CD4-positive, alpha-beta T cell treated with Interleukin-21 for 1 hour (primary cell): Measurements from ENCODE around the gene REL.
A peak's percentile ranks its signal among the peaks of the same experiment; 100 is the strongest.
"Not testable (repeated sequence)": the region's sequence is repeated elsewhere in the genome, so short reads cannot be mapped to it uniquely, and the experiment has no call there.

Experiments
- DNase-seq: peaks from one replicate; pipeline ENCODE4 v3.0.0-alpha.2; 2020

REL gene

DNA sequence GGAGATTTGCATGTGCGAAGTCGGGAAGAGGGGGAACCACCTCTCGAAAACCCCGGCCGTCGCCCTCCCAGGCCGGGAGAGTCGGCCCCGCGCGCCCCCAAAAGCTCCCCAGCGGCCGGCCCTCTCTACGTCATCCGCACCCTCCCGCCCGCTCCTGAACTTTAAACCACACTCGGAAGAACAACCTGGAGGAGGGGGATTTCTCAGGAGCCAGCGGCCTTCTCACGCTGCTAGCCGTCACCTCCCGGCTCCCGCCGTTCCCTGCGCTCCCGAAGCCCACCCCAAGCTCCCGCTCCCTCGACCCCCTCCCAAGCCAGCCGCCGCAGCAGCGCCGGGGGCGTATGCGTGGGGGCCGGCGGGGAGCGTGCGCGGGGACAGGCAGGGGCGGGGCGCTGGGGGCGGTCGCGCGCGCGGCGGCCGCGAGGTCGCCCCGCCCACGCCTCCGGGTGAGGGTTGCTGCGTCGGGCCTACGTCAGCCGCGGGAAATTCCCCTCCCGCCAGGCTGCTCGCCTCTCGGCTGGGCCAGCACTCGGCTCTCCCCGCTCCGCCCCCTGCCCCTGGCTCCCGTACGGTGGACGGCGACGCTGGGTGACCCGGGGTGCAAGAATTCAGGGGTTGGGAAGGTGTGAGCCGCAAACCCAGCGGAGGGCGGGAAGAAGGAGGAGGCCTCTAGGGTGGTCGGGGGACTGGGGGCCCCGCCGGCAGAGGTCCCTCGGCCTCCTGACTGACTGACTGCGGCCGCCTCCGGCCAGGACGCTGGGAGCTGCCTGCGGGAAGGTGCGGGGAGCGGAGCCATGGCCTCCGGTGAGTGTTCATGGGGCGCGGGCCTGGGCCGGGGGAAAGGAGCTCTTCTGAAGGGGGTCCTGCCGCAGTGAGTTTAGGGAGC lies at the start of gene REL:
Gene REL, plus strand, starts transcription at position 528 of the 886 bp plus-strand sequence. Its CDS starts 267 bp downstream, at position 795.
- DNase-seq = peak; percentile 92

DNA sequence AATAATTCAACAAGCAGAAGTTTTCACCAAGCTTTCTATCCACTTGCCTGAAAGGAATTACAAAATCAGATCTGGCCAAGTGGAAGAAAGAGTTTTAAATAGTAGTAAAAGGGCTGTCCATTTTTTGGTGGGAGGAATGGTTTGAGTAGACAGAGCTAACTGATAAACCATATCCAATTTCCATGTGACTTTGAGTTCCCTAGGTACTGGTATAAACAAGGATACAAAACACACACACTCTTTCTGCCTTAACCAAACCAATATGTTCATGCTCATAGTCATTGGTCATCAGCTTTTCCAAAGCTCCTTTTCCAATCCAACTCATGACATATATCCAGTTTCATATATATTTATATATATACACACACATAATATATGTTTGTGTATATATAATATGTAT lies 49.5 kb upstream of the REL start:
- no peak for DNase-seq

DNA sequence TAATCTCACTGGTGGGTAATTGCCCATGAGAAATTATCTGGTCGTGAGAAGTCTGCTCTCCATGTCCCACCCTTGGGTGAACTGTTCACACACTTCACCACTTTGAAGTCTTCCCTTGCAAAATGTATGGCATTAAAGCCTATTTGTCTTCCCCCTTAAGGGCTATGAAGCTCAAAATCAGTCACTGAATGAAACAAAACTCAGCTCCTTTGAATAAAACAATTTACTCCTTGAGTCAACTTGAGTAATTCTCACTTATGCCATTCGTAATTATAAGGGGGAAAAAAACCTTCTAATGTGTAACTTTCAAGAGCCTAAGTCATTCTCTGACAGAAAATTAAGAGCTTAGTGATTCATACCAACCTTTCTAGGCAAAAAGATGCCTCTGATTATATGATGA lies 48.8 kb upstream of the REL start:
- DNase-seq = no peak

DNA sequence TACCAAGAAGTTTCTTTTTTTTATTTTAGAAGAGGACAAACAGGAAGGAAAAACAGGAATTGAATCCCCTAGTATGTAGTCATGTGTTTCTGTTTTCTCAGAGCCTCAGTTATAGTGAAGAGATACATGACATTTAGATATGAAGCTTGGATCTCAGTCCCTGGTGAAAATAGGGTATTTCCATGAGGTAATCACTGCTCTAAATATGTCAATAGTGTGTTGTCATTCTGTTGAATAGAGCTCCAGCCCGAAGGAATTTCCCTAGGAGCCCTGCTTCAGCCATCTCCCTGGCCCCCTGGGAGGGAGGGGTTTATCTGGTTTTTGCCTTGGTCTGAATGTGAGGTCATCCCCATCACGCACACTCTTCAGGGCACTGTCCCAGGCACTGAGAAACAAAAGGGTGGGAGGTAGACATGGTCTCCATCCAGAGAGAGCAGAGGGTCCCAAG lies 47.1 kb upstream of the REL start:
- DNase-seq = no peak

DNA sequence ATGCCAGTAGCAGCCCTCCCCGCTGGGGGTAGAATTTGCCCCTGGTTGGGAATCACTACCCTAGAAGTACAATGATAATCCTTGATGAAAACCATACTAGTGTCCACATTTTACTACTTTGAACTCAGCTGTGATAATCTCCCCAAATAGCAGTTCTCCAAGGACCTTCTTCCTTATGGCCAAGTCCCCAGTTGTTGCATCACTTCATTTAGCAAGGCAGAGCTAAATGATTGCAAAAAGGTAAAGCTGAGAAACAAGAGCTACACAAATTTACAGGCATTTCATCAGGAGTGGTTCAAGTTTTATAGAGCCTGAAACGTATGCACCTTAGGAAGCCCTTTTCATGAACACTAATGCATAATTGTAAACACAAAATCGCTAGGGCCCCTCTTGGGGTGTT lies 44.9 kb upstream of the REL start:
- DNase-seq = no peak

DNA sequence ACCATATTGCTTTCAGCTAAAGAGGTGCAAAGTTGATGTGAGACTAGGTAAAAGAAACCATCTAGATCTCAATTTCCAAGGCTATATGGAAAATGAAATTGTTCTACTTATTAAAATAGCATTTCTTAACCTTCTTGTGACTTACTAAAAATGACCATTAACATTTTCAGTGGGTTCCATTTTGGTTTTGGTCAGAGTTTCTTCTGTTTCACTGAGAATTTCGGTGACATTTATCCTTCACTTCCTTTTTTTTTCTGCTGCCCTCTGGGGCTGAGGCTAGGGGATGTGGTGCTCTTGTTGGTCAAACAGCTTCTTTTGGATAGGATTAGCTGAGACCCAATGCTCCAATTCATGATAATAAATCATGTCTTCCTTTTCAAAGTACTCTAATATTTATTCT lies 44.3 kb upstream of the REL start:
- no peak for DNase-seq

DNA sequence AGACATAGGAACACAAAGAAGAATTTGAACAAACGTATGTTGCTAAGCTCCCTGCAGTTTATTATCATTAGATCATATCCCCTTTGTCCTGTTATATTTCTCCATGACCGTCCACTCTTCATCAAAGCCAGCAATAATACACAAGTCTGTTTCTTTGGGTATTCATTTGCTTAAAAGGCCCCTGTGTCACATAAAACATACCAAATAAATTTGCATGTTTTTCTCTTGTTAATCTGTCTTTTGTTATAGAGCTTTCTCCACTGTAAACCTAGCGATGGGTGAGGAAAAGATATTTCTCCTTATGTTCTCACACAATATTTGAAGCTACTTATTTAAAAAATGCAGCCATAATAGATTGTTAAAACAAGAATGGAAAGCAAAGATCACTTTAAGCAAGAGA lies 42.9 kb upstream of the REL start:
- DNase-seq = no peak

DNA sequence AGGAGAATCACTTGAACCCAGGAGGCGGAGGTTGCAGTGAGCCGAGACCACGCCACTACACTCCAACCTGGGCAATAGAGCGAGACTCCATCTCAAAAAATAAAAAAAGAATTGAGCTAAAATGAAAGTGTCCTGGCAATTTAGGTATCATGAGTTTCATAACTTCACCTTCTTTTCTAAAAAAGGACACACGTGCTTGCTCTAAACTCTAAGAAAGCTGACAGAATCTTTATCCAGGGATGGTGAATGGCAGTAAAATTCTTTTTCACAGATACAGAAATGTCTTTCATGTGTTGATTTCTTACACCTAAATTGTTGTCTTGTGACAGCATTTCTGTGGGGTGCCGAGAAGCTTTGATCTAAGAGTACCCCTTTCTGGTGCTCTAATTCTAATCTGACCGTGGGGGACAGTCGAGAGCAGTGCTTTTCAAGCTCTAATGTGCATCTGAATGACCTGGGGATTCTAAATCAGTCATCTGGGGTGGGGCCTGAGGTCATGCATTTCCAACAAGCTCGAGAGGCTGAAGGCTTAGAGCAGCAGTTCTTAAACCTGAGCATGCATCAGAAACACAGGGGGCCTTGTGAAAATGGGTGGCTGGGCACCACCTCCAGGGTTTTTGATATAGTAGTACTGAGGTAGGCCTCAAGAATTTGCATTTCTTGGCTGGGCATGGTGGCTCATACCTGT lies 42.1 kb upstream of the REL start:
- DNase-seq = no peak

DNA sequence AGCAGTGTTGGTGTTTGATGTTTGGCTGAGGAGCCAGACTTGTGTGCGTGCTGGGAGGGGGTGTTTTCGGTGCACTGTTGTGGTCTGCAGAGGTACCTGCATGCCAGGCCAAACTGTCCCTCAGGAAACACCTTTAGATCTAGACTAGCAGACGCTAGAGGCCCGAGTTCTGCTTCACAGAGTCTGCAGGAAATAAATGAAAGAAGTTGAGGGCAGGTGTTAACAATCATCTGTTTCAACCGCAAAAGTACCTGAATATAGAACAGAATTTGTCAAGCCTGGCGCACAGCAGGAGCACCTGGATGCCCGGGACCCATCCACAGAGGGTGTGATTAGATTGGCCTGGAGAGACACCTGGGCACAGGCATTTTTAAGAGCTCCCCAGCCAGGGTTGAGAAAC lies 40.5 kb upstream of the REL start:
- peak; percentile 10 for DNase-seq

DNA sequence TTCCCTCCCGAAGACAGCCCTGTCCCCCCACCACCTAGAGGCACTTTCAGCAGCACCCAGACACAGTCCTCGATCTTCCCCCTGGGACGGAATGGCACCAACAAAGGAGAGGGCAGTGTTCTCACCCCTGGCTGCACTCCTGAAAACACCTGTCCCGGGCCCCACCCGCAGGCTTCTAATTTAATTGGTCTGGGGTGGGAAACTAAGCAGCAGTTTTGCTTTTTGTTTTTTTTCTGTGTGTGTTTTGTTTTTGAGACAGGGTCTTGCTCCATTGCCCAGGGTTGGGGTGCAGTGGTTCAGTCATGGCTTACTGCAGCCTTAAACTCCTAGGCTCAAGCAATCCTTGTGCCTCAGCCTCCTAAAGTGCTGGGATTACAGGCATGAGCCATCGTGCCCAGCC lies 38.4 kb upstream of the REL start:
- DNase-seq = no peak

DNA sequence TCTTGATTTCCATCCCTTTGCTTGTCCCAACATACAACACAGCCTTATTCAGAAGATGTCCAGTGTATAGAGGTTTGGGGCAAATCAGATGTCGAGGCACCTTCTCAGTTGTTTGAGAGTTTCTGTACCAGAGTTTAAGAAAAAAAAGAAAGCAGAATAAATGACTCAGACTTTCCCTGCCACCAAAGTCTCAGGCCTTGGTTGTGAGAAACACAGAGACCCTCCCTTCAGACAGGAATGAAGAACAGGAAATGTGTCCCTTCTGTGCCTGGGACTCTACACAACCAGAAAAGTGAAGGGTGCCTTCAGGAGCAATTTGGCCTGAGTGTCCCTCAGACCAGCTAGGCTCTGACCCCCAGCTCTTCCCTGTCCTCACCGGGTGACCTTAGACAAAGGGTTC lies 37.3 kb upstream of the REL start:
- DNase-seq = no peak

DNA sequence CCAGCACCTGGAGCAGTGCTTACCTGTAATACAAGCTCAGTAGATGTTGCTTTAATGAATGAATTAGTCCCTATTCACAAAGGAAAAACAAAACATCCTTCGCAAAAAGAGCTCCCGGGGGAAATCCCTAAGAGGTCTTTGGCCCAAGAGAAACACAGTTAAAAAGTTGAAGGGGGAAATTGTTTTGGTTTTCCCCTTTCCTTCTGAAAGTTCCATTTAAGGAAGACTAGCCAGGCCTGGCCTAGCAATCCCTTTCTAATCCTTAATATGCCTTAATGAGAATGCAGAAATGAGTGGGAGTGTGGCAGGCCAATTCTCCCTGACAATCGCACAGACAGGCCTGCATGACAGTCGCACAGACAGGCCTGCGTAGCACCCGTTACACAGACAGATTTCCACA lies 33.5 kb upstream of the REL start:
- no peak for DNase-seq

DNA sequence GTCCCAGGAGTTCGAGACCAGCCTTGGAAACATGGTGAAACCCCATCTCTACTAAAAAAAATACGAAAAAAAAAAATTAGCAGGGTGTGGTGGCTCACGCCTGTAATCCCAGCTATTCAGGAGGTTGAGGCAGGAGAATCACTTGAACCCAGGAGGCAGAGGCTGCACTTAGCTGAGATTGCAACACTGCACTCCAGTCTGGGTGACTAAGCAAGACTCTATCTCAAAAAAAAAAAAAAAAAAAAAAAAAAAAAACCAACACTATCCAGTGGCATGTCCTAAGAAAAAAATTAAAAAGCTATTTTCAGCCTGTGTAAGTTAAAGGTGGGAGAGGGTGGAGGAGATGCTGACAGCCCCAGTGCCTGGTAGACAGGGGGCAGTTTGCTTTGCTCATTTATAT lies 32.2 kb upstream of the REL start:
- DNase-seq = no peak

DNA sequence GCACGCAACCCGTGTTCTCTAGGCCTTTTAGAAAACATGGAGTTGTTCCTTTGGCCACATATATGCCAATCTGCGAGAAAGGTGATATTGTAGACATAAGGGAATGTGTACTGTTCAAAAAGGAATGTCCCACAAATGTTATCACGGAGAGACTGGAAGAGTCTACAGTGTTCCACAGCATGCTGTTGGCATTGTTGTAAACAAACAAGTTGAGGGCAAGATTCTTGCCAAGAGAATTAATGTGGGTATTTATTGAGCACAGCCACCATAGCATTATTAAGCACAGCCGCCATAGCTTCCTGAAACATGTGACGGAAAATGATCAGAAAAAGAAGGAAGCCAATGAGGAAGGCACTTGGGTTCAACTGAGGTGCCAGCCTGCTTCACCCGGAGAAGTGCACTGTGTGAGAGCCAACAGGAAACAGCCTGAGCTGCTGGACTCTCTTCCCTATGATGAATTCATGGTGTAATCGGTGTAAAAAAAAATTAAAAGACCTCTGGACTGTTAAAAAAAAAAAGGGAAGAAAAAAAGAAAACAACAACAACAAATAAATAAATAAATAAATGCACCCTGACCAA lies 29.0 kb upstream of the REL start:
- no peak for DNase-seq

DNA sequence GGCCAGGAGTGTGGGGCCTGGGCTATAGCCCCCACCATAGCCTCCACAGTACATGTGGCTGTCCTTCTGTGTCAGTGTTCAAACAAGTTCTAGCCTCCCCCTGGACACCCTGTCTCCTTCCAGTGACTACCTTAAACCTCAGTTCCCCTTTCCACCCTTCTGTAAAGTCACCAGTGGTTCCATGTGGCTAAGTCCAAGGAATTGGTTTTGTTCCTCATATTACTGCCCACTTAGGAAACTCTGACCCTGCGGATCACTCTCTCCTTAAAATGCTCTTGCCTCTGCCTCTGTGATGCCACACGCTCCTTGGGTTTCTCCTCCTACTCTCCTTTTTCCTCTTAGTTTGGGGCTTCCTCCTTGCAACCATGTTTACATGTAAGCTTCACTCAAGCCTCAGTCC lies 27.8 kb upstream of the REL start:
- DNase-seq = no peak

DNA sequence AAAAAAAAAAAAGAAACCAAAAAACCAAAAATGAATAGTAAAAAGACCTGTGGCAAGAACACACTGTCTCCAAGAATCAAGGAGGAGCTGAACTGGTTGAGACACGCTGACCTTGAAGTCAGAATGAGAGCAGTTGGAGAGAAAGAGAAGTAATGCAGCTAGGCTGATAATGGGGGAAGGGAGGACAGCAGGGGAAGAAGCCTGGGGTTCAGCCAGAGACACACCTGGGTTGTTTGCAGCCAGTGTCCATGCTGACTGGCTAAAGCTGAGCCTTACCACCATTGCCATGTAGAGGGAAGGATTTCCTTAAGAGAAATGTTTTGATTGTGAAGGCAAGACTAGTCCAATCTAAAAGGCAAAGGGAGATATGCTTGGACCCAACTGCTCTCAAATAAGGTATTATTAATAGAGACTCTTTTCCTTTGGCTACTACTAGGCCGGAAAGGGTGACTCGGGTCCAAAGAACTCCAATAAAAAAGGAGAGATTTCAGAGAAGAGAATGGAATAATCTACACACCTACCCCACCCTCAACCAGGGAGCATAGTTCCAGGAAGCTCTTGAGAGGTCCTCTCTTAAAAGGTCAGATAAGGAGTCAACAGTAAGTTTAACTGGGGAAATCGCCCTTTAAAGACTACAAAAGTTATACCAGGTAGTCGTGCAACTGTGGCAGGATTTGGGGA lies 25.2 kb upstream of the REL start:
- no peak for DNase-seq

DNA sequence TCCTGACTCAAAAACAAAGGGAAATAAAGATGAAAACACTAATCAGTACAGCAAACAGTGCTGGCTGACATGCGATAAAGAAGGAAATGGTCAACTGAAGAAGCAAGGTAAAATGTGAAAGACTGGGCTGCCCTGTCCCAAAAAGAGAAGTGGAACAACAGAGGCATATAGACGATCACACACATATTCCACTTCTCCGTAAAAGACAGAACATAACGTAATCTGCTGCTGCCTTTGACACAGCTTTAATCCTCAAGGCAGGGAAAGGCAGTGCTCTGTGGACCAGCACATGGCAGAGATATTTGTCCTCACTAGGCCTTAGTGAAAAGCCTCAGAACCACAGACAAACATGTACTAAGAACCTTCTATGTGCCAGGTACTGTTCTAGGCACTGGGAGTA lies 24.3 kb upstream of the REL start:
- no peak for DNase-seq

DNA sequence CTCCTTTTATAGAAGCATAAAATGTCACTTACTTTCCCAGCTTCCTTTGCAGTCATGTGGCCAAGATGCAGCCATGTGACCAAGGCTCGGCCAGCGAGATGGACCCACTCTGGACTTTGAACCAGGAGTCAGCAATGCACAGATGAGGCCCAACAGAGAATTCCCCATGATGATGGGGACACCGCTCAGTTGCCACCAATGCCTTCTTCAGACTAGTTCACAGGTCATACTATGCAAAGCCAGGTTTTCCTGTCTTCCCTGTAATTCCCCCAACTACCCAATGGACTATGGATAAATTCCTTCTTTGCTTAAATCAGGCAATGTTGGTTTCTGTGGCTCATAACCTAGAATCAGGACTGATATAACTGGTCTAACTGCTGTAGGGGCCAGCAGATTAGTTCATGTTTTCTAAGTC lies 22.5 kb upstream of the REL start:
- no peak for DNase-seq

DNA sequence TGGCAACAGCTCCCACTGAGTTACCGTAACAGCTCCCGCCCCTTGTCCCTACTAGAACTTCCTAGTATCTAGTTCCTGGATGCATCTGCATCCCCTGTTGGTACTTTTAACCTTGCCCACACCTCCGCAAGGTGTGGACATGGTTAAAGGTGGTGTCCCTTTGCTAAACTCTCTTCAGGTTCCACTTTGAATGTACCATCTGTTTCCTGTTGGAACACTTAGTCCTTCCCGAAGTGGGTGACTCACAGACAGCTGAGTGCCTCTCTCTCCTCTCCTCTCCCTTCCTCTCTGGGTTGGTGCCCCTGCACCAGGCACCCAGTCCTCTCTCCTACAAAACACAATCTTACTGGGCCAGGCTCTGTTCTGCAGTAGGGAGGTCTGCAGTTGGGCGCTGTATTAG lies 19.6 kb upstream of the REL start:
- DNase-seq = no peak

DNA sequence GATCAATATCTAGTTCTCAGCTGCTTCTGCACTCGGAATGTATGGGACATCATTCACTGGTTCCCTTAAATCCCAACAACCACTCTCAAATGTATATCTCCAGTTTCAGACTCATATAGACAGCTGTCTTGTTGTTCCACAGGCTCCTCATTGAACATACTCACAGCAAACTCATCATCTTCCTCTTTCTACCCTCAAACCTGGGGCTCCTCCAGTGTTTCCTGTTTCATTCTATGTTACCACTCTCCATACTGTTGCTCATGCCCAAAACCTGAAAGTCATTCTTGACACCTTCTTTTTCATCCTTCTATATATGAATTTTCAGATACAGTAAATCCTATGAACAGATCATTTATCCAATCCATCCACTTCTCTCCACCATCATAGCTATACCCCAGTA lies 18.7 kb upstream of the REL start:
- no peak for DNase-seq

DNA sequence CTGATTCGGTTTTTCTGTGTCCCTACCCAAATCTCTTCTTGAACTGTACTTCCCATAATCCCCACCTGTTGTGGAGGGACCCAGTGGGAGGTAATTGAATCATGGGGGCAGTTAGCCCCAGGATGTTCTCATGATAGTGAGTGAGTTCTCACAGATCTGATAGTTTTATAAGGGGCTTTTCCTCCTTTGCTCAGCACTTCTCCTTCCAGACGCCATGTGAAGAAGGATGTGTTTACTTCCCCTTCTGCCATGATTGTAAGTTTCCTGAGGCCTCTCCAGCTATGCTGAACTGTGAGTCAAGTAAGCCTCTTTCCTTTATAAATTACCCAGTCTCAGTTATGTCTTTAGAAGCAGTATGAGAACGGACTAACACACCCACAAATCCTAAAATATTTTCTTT lies 16.0 kb upstream of the REL start:
- not testable (repeated sequence) for DNase-seq

DNA sequence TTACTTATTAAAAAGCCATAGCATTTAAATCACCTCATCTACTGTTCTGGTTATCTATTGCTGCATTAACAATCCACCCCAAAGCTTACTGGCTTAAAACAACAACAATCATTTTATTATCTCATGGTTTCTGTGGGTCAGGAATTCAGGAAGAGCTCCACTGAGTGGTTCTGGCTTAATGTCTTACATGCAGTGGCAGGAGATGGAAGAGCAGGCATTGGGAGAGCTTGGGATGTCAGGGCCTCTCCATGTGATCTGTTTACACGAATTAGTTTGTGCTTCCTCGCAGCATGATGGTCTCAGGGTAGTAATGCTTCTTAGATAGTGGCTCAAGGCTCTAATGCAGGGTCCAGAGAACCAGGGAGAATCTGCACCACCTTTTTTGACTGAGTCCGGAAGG lies 14.4 kb upstream of the REL start:
- no peak for DNase-seq

DNA sequence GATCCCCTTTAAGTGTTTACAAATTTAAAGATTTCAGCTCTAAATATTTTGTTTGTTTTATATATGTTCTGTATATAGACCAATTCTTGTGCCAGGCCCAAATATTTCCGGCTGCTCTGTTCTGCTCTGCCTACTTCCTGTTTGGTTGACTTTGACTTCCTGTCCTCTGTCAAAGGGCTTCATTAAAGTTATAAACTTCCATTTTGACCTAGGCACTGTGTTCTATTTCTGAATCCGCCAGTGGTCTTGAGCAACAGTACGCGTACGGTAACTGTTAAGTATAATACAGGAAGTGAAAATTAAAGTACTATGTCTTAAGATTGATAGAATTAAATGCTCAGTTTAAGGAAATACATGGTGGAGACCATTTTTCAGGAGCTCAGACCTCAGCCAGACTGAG lies 13.5 kb upstream of the REL start:
- DNase-seq = peak; percentile 66
